Stimulated activated CD4-positive, alpha-beta T cell treated with anti-CD3 and anti-CD28 coated beads, Interleukin-2, amount 100 ng/mL, for 48 hours (primary cell): ENCODE data around the gene NEK3.
A peak's percentile ranks its signal among the peaks of the same experiment; 100 is the strongest.
"Not testable (repeated sequence)": the region's sequence is repeated elsewhere in the genome, so short reads cannot be mapped to it uniquely, and the experiment has no call there.

ENCODE experiments used
- DNase-seq, 2 donors: peaks; one replicate each; pipeline ENCODE4 v3.0.0-alpha.2; 2020

NEK3 gene

GRCh38 chr13:52165411-52165810 lies 6.0 kb upstream of the NEK3 start:
- no peak for DNase-seq

- no peak for DNase-seq
Measured at GRCh38 chr13:52164989-52165388, 5.6 kb upstream of the NEK3 start.

- not testable (repeated sequence) for DNase-seq
Measured at GRCh38 chr13:52163878-52164277, 4.5 kb upstream of the NEK3 start.

GRCh38 chr13:52162279-52163101 lies 3.1 kb upstream of the NEK3 start:
- no peak for DNase-seq

- no peak for DNase-seq
Measured at GRCh38 chr13:52161181-52161646, 1.8 kb upstream of the NEK3 start.

- DNase-seq = no peak
Measured at GRCh38 chr13:52160506-52160905, 1.1 kb upstream of the NEK3 start.

GRCh38 chr13:52160053-52160452 lies 656 bp upstream of the NEK3 start:
- DNase-seq = no peak

- peak in 1 of 2 donors; percentile 16 for DNase-seq
Measured at GRCh38 chr13:52158629-52159158, 703 bp downstream of the NEK3 start.

- no peak for DNase-seq
Measured at GRCh38 chr13:52156724-52157261, 2.6 kb downstream of the NEK3 start.

- DNase-seq = no peak
Measured at GRCh38 chr13:52155177-52155576, 4.2 kb downstream of the NEK3 start.

GRCh38 chr13:52147225-52147624 lies 12.2 kb downstream of the NEK3 start:
- no peak for DNase-seq

GRCh38 chr13:52141299-52141698 lies 18.1 kb downstream of the NEK3 start:
- DNase-seq = no peak

- no peak for DNase-seq
Measured at GRCh38 chr13:52137489-52137888, 21.9 kb downstream of the NEK3 start.

GRCh38 chr13:52136763-52137162 lies 22.6 kb downstream of the NEK3 start:
- DNase-seq = no peak

GRCh38 chr13:52130641-52131040 lies 28.8 kb downstream of the NEK3 start:
- DNase-seq = no peak

GRCh38 chr13:52128714-52129700 lies 30.4 kb downstream of the NEK3 start, which contains the start of gene NEK5:
NEK5 (minus strand) TSS chr13:52129073; CDS start chr13:52127482, 1,591 bp downstream.
- DNase-seq = peak; percentile 53 to 54

- peak; percentile 39 to 45 for DNase-seq
Measured at GRCh38 chr13:52127783-52128702, 31.4 kb downstream of the NEK3 start.

- no peak for DNase-seq
Measured at GRCh38 chr13:52127378-52127777, 32.0 kb downstream of the NEK3 start.

GRCh38 chr13:52125547-52125946 lies 33.9 kb downstream of the NEK3 start:
- DNase-seq = no peak

GRCh38 chr13:52118595-52118994 lies 40.8 kb downstream of the NEK3 start:
- no peak for DNase-seq

GRCh38 chr13:52118095-52118494 lies 41.3 kb downstream of the NEK3 start:
- DNase-seq = no peak

GRCh38 chr13:52112591-52112990 lies 46.8 kb downstream of the NEK3 start:
- no peak for DNase-seq
